ENCODE measurements around the gene SPEN. TPM values are rescaled to one million over a fixed set of nuclear protein-coding genes. Genes with fewer than 3 reads are reported as not detected.

The SPEN gene
- total RNA-seq, 4 donors from 2014 or later = 51.8 to 94.9 (median 61.5) TPM

DNA sequence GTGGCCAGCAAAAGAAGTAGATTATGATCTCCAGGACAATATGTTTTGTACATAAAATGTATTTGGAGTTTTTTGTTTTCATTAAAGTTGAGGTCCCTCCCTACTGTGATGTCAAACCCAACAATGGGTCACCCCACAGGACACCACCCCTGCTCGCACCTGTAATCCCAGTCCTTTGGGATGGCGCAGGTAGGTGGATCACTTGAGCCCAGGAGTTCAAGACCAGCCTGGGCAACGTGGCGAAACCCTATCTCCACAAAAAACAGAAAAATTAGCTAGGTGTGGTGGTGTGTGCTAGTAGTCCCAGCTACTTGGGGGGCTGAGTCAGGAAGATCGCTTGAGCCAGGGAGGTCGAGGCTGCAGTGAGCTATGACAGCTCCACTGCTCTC lies 119.4 kb downstream of the SPEN start:
- no peaks in the 10 kb centered on the region for H3K27me3 ChIP-seq
- no peak for TF ChIP-seq POLR2A (IDR thresholded peaks at IDR 0.05)
- TF ChIP-seq, protein P1, sequence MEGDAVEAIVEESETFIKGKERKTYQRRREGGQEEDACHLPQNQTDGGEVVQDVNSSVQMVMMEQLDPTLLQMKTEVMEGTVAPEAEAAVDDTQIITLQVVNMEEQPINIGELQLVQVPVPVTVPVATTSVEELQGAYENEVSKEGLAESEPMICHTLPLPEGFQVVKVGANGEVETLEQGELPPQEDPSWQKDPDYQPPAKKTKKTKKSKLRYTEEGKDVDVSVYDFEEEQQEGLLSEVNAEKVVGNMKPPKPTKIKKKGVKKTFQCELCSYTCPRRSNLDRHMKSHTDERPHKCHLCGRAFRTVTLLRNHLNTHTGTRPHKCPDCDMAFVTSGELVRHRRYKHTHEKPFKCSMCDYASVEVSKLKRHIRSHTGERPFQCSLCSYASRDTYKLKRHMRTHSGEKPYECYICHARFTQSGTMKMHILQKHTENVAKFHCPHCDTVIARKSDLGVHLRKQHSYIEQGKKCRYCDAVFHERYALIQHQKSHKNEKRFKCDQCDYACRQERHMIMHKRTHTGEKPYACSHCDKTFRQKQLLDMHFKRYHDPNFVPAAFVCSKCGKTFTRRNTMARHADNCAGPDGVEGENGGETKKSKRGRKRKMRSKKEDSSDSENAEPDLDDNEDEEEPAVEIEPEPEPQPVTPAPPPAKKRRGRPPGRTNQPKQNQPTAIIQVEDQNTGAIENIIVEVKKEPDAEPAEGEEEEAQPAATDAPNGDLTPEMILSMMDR (IDR thresholded peaks at IDR 0.05) = no peak
- peak overlapping the region in 1 of 4 donors; percentile 73 for H3K27ac ChIP-seq
- DNase-seq = no peak
- peaks cover 0 to 18% (median 0%) of the 10 kb centered on the region in 3 donors for H3K36me3 ChIP-seq
- no peak overlapping the region for H3K4me3 ChIP-seq
- H3K9me3 ChIP-seq = no peaks in the 10 kb centered on the region
- peaks cover 0 to 30% (median 12%) of the 10 kb centered on the region in 4 donors for H3K4me1 ChIP-seq

DNA sequence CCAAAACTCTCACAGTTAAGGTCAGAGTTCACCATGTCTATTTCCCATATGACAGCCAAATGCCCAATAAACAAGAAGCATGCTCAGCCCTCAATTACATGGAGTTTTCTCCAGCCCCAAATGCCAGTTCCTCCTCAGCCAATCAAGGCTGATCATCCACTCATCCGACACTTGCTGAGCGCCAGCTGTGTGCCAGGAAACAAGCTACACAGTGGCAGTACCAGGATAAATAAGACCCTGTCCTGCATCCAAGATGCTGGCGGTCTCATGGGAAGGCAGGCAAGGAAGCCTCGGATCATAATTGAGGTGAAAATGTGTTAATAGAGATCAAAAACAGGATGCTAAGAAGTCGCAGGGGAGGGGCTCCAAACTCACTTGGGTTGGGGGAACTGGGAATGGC lies 120.7 kb downstream of the SPEN start:
- Histone ChIP-seq H3K4me3 (no peak overlapping the region), H3K4me1 (peaks cover 0 to 30% (median 12%) of the 10 kb centered on the region in 4 donors), H3K27me3 (no peaks in the 10 kb centered on the region), H3K27ac (no peak overlapping the region), H3K9me3 (no peaks in the 10 kb centered on the region), H3K36me3 (peaks cover 0 to 22% (median 0%) of the 10 kb centered on the region in 3 donors)
- DNase-seq = peak in 1 of 3 donors; percentile 36
- no peak for TF ChIP-seq POLR2A (IDR thresholded peaks at IDR 0.05)

DNA sequence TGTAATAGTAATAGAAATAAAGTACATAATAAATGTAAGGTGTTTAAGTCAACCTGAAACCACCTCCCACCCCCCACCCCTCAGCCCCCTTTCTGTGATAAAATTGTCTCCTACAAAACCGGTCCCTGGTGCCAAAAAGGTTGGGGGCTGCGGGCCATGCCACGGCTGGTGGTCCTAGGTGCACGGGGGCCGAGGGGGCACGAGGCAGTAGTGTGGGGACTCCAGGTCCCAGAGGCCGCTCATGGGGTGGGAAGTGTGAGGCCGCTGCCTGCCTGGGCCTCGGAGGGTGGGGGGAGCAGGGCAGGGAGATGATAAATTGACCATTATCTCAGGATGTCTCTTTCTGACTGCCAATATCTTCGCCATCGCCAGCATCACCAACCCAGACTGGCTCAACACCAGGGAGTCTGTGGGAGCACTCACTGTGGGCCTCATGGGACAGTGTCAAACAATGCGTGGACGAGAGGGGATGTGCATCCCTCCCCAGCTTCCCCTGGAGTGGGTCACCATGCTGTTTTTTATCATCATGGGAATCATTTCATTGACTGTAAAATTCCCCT lies 121.9 kb downstream of the SPEN start:
- H3K27ac ChIP-seq = no peak overlapping the region
- peaks cover 0 to 28% (median 7%) of the 10 kb centered on the region in 4 donors for H3K4me1 ChIP-seq
- no peak for TF ChIP-seq POLR2A (IDR thresholded peaks at IDR 0.05)
- TF ChIP-seq, protein P1 (IDR thresholded peaks at IDR 0.05) = no peak
- no peaks in the 10 kb centered on the region for H3K9me3 ChIP-seq
- H3K4me3 ChIP-seq = no peak overlapping the region
- no peaks in the 10 kb centered on the region for H3K27me3 ChIP-seq
- peaks cover 0 to 22% (median 0%) of the 10 kb centered on the region in 3 donors for H3K36me3 ChIP-seq
- peak in 1 of 3 donors; percentile 27 for DNase-seq

DNA sequence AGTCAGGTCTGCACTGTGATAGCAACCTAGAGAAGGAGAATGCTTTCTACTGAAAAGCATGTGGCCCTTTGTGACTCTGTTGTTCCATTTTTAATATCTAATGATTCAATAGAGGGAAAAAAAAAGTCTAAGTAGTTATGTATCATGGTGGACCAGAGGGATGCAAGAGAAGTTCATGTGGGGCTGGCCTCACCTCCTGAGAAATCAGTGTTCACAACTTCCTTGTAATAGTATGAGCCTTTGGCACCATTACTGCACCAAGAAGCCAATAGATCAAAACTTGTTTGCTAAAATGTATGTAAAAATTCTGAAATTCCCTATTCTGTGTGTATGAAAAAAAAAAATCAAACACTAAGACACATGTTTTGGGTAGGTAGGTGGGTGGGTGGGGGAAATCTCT lies 123.4 kb downstream of the SPEN start:
- no peak for DNase-seq
- Histone ChIP-seq H3K4me1 (peaks cover 0 to 26% (median 7%) of the 10 kb centered on the region in 4 donors), H3K4me3 (no peak overlapping the region), H3K36me3 (peaks cover 0 to 22% (median 0%) of the 10 kb centered on the region in 3 donors), H3K27me3 (no peaks in the 10 kb centered on the region), H3K9me3 (no peaks in the 10 kb centered on the region), H3K27ac (no peak overlapping the region)
- no peak for TF ChIP-seq POLR2A (IDR thresholded peaks at IDR 0.05)
- TF ChIP-seq, protein P1 (IDR thresholded peaks at IDR 0.05) = no peak

DNA sequence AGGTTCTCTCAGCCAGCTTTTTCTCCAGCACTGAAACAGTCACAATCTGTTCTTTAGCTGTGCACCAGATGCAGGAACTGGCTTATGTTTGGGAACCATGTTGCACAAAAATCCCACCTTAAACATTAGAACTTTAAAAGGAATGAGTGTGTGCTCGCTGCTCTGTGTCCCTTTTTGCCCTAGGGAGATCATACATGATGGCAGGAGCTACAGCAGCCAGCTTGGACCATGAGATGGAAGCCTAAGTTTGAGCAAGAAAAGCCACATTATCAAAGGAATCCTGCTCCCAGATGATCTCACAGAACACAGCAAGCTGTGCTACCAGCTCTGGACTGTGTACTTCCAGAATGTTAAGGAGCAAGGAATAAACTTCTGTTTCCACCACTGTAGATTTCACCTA lies 124.9 kb downstream of the SPEN start:
- no peaks in the 10 kb centered on the region for H3K27me3 ChIP-seq
- no peak for DNase-seq
- peaks cover 0 to 15% (median 3%) of the 10 kb centered on the region in 4 donors for H3K4me1 ChIP-seq
- peaks cover 0 to 22% (median 0%) of the 10 kb centered on the region in 3 donors for H3K36me3 ChIP-seq
- TF ChIP-seq, protein P1 (IDR thresholded peaks at IDR 0.05) = no peak
- TF ChIP-seq POLR2A (IDR thresholded peaks at IDR 0.05) = no peak
- H3K9me3 ChIP-seq = no peaks in the 10 kb centered on the region
- no peak overlapping the region for H3K4me3 ChIP-seq
- no peak overlapping the region for H3K27ac ChIP-seq

DNA sequence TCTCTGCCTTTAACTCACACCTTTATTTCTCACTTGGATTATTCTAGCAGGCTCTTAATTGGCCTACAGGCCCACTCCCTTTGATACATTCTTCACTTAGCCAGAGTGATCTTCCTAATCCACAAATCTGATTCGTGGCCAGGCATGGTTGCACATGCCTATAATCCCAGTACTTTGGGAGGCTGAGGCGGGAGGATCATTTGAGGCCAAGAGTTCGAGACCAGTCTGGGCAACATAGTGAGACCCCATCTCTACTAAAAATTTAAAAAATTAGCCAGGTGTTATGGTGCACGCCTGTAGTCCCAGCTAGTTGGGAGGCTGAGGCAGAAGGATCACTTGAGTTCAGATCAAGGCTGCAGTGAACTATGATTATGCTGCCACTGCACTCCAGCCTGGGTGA lies 126.3 kb downstream of the SPEN start:
- TF ChIP-seq, protein P1 (IDR thresholded peaks at IDR 0.05) = no peak
- peak overlapping the region in 1 of 4 donors; percentile 91 for H3K27ac ChIP-seq

More for the DNA sequence above, 126.3 kb downstream of the SPEN start:
- H3K4me3 ChIP-seq = no peak overlapping the region
- no peaks in the 10 kb centered on the region for H3K27me3 ChIP-seq
- peak in 1 of 3 donors; percentile 31 for DNase-seq
- H3K4me1 ChIP-seq = peaks cover 0 to 15% (median 3%) of the 10 kb centered on the region in 4 donors
- no peaks in the 10 kb centered on the region for H3K9me3 ChIP-seq
- H3K36me3 ChIP-seq = peaks cover 0 to 19% (median 0%) of the 10 kb centered on the region in 3 donors
